ENCODE results near the gene BHLHE23.

Gene BHLHE23

DNA sequence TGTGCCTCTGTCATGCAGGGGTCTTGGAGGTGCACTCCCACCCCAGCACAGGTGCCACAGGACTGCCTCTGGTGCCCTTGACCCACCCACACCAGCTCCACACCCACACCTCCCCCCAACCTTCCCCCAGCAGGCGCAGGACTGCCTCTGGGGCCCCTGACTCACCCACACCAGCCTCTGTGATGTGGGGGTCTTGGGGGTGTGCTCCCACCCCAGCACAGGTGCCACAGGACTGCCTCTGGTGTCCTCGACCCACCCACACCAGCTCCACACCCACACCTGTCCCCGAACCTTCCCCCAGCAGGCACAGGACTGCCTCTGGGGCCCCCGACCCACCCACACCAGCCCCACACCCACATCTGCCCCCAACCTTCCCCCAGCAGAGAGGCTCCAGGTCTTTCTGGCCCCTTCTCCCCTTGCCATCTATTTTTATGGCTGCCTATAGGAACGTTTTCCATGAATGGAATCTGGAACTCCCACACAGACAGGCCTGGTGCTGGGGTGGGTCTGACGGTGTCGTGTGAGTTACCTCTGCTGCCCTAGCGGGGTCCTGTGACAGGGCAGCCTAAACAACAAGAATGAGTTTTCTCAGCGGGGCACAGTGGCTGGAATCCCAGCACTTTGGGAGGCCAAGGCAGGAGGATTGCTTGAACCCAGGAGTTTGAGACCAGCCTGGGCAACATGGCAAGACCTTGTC is 30.8 kb downstream of the BHLHE23 start:
- no peak overlapping the region for H4K91ac ChIP-seq (ENCODE audit: low read length)
- no peak overlapping the region for H3K14ac ChIP-seq (ENCODE audit: low read length in 2 of 2)
- no peaks in the 10 kb centered on the region for H3K79me1 ChIP-seq (replicated peaks; ENCODE audit: low read length, poor library complexity, severe bottlenecking)
- WGBS: 53% methylated on average over 9 of the region's 9 CpGs
- H3K9ac ChIP-seq (ENCODE audit: low read length): no peak overlapping the region
- H2AK5ac ChIP-seq (ENCODE audit: low read length, severe bottlenecking): no peak overlapping the region
- H2BK5ac ChIP-seq (ENCODE audit: low read depth, low read length, poor library complexity, severe bottlenecking): no peak overlapping the region
- no peak overlapping the region for H3K4me2 ChIP-seq (ENCODE audit: low read length, poor library complexity, severe bottlenecking)
- H3K27ac ChIP-seq (ENCODE audit: low read length, poor library complexity, severe bottlenecking): no peak overlapping the region
- DNase-seq: no peak
- H3K23ac ChIP-seq (ENCODE audit: low read length in 2 of 2): no peak overlapping the region
- no peak overlapping the region for H2BK15ac ChIP-seq (ENCODE audit: low read depth, poor library complexity, severe bottlenecking)
- no peaks in the 10 kb centered on the region for H3K9me3 ChIP-seq (ENCODE audit: control insufficient read depth, low read length)
- no peak overlapping the region for H3K4ac ChIP-seq (ENCODE audit: low read depth in 1 of 2, low read length in 2 of 2)
- peaks cover 9% of the 10 kb centered on the region for H3K4me1 ChIP-seq (ENCODE audit: control insufficient read depth, insufficient read depth, low read depth, low read length)
- no peak overlapping the region for H2AFZ ChIP-seq (ENCODE audit: low read depth, low read length)
- peaks cover 88 to 95% of the 10 kb centered on the region in 2 experiments for H3K27me3 ChIP-seq (ENCODE audit: control insufficient read depth in 1 of 2, insufficient read depth in 1 of 2, low read length in 2 of 2)
- no peak overlapping the region for H4K8ac ChIP-seq (ENCODE audit: low read length)
- H3K4me3 ChIP-seq (ENCODE audit: insufficient read depth in 1 of 2, low read depth in 1 of 2, low read length in 2 of 2): no peak overlapping the region
- no peak overlapping the region for H2BK120ac ChIP-seq (ENCODE audit: low read depth, low read length)
- H3K18ac ChIP-seq (ENCODE audit: low read depth in 1 of 2, low read length in 2 of 2): no peak overlapping the region
- H3K36me3 ChIP-seq (ENCODE audit: control insufficient read depth in 1 of 2, insufficient read depth in 2 of 2, low read depth in 1 of 2, low read length in 2 of 2): no peaks in the 10 kb centered on the region
- no peak overlapping the region for H2BK12ac ChIP-seq (ENCODE audit: low read length in 2 of 2)

- Histone ChIP-seq H3K4ac (ENCODE audit: low read depth in 1 of 2, low read length in 2 of 2) (no peak overlapping the region), H3K4me3 (ENCODE audit: insufficient read depth in 1 of 2, low read depth in 1 of 2, low read length in 2 of 2) (no peak overlapping the region), H2AFZ (ENCODE audit: low read depth, low read length) (no peak overlapping the region), H2BK12ac (ENCODE audit: low read length in 2 of 2) (no peak overlapping the region), H4K91ac (ENCODE audit: low read length) (no peak overlapping the region), H3K79me1 (replicated peaks; ENCODE audit: low read length, poor library complexity, severe bottlenecking) (no peaks in the 10 kb centered on the region), H3K14ac (ENCODE audit: low read length in 2 of 2) (no peak overlapping the region), H2AK5ac (ENCODE audit: low read length, severe bottlenecking) (no peak overlapping the region), H3K36me3 (ENCODE audit: control insufficient read depth in 1 of 2, insufficient read depth in 2 of 2, low read depth in 1 of 2, low read length in 2 of 2) (no peaks in the 10 kb centered on the region), H3K18ac (ENCODE audit: low read depth in 1 of 2, low read length in 2 of 2) (no peak overlapping the region), H3K9me3 (ENCODE audit: control insufficient read depth, low read length) (no peaks in the 10 kb centered on the region), H2BK15ac (ENCODE audit: low read depth, poor library complexity, severe bottlenecking) (no peak overlapping the region), H2BK5ac (ENCODE audit: low read depth, low read length, poor library complexity, severe bottlenecking) (no peak overlapping the region), H2BK120ac (ENCODE audit: low read depth, low read length) (no peak overlapping the region), H3K4me1 (ENCODE audit: control insufficient read depth, insufficient read depth, low read depth, low read length) (peaks cover 9% of the 10 kb centered on the region), H4K8ac (ENCODE audit: low read length) (no peak overlapping the region), H3K27ac (ENCODE audit: low read length, poor library complexity, severe bottlenecking) (no peak overlapping the region), H3K23ac (ENCODE audit: low read length in 2 of 2) (no peak overlapping the region), H3K4me2 (ENCODE audit: low read length, poor library complexity, severe bottlenecking) (no peak overlapping the region), H3K27me3 (ENCODE audit: control insufficient read depth in 1 of 2, insufficient read depth in 1 of 2, low read length in 2 of 2) (peaks cover 86 to 95% of the 10 kb centered on the region in 2 experiments), H3K9ac (ENCODE audit: low read length) (no peak overlapping the region)
- WGBS: 74% methylated on average over 10 of the region's 10 CpGs
- no peak for DNase-seq
Observed at GRCh38 chr20:62975251-62975760, 31.5 kb downstream of the BHLHE23 start.

- Histone ChIP-seq H2BK15ac (ENCODE audit: low read depth, poor library complexity, severe bottlenecking) (peak overlapping the region; percentile 49), H3K36me3 (ENCODE audit: control insufficient read depth in 1 of 2, insufficient read depth in 2 of 2, low read depth in 1 of 2, low read length in 2 of 2) (no peaks in the 10 kb centered on the region), H3K4ac (ENCODE audit: low read depth in 1 of 2, low read length in 2 of 2) (no peak overlapping the region), H4K8ac (ENCODE audit: low read length) (no peak overlapping the region), H3K4me2 (ENCODE audit: low read length, poor library complexity, severe bottlenecking) (peak overlapping the region; percentile 73), H3K4me1 (ENCODE audit: control insufficient read depth, insufficient read depth, low read depth, low read length) (peaks cover 9% of the 10 kb centered on the region), H2AFZ (ENCODE audit: low read depth, low read length) (peak overlapping the region; percentile 73), H2AK5ac (ENCODE audit: low read length, severe bottlenecking) (no peak overlapping the region), H3K27ac (ENCODE audit: low read length, poor library complexity, severe bottlenecking) (no peak overlapping the region), H3K14ac (ENCODE audit: low read length in 2 of 2) (peak overlapping the region in 1 of 2 experiments; percentile 66), H2BK5ac (ENCODE audit: low read depth, low read length, poor library complexity, severe bottlenecking) (no peak overlapping the region), H3K4me3 (ENCODE audit: insufficient read depth in 1 of 2, low read depth in 1 of 2, low read length in 2 of 2) (peak overlapping the region in 1 of 2 experiments; percentile 58), H3K9me3 (ENCODE audit: control insufficient read depth, low read length) (no peaks in the 10 kb centered on the region), H3K27me3 (ENCODE audit: control insufficient read depth in 1 of 2, insufficient read depth in 1 of 2, low read length in 2 of 2) (peaks cover 79 to 89% of the 10 kb centered on the region in 2 experiments), H3K18ac (ENCODE audit: low read depth in 1 of 2, low read length in 2 of 2) (no peak overlapping the region), H3K9ac (ENCODE audit: low read length) (no peak overlapping the region), H2BK120ac (ENCODE audit: low read depth, low read length) (no peak overlapping the region), H3K79me1 (replicated peaks; ENCODE audit: low read length, poor library complexity, severe bottlenecking) (no peaks in the 10 kb centered on the region), H3K23ac (ENCODE audit: low read length in 2 of 2) (no peak overlapping the region), H4K91ac (ENCODE audit: low read length) (no peak overlapping the region), H2BK12ac (ENCODE audit: low read length in 2 of 2) (peak overlapping the region in 1 of 2 experiments; percentile 15)
- DNase-seq: peak; percentile 8
- WGBS: 9% methylated on average over 44 of the region's 48 CpGs
Observed at GRCh38 chr20:62972845-62973745, 33.7 kb downstream of the BHLHE23 start.
